Erythroblast (primary cell): ENCODE data around the gene C6orf58.

Experiments used
- DNase-seq, 2 experiments: peaks; one replicate each; lab custom pipeline; 2025; lab: John Stamatoyannopoulos, UW
- GATA1 ChIP-seq: IDR thresholded peaks from 2 replicates; pipeline ENCODE4 v1.6.1; 2011; ENCODE audit warnings: low read depth, mild to moderate bottlenecking, control low read depth, low read length, moderate library complexity
- POLR2A ChIP-seq: IDR thresholded peaks from 2 replicates; pipeline ENCODE4 v1.6.1; 2011; ENCODE audit warnings: mild to moderate bottlenecking, low read length

Gene C6orf58

GRCh38 chr6:127630800-127631199, 53.8 kb downstream of the C6orf58 start:
- TF ChIP-seq POLR2A: no peak
- TF ChIP-seq GATA1: no peak
- no peak for DNase-seq

GRCh38 chr6:127634178-127634577, 57.2 kb downstream of the C6orf58 start:
- no peak for DNase-seq
- TF ChIP-seq GATA1: no peak
- TF ChIP-seq POLR2A: no peak

- DNase-seq: no peak
- no peak for TF ChIP-seq GATA1
- no peak for TF ChIP-seq POLR2A
Measured at GRCh38 chr6:127635091-127635490, 58.1 kb downstream of the C6orf58 start.

- no peak for DNase-seq
- TF ChIP-seq POLR2A: no peak
Measured at GRCh38 chr6:127637830-127638409, 60.9 kb downstream of the C6orf58 start.
